Memory B cell (primary cell): ENCODE results near the gene NRXN3.

Source experiments
- ATAC-seq: fragments of 150-1000 bp; cut with Tn5 transposase; 2 replicates; pipeline ENCODE4 v1.10.0; 2021; ENCODE audit warnings: low read depth, mild to moderate bottlenecking, moderate library complexity
- DNase-seq, 2 donors: peaks; one replicate each; pipeline ENCODE4 v3.0.0; 2022; ENCODE audit warnings: low spot score in 2 of 2
- H3K27ac Mint-ChIP-seq: one replicate; pipeline ENCODE4 v1.8.0; 2022; ENCODE audit warnings: mild to moderate bottlenecking, moderate library complexity, mixed read lengths
- H3K27me3 Mint-ChIP-seq: one replicate; pipeline ENCODE4 v1.8.0; 2022; ENCODE audit warnings: mixed read lengths
- H3K36me3 Mint-ChIP-seq: one replicate; pipeline ENCODE4 v1.8.0; 2022; ENCODE audit warnings: mild to moderate bottlenecking, mixed read lengths
- H3K4me1 Mint-ChIP-seq: one replicate; pipeline ENCODE4 v1.8.0; 2022; ENCODE audit warnings: mixed read lengths
- H3K4me3 Mint-ChIP-seq: one replicate; pipeline ENCODE4 v1.8.0; 2022; ENCODE audit warnings: mild to moderate bottlenecking, moderate library complexity, mixed read lengths
- H3K9me3 Mint-ChIP-seq: one replicate; pipeline ENCODE4 v1.8.0; 2022; ENCODE audit warnings: mixed read lengths

NRXN3 gene

GRCh38 chr14:79576424-79576823, 1406.3 kb downstream of the NRXN3 start:
- H3K4me1 Mint-ChIP-seq = no peaks in the 10 kb centered on the region
- H3K9me3 Mint-ChIP-seq = peaks cover 3% of the 10 kb centered on the region
- H3K27ac Mint-ChIP-seq = no peak overlapping the region
- DNase-seq = no peak
- no peaks in the 10 kb centered on the region for H3K36me3 Mint-ChIP-seq
- no peak for ATAC-seq
- H3K4me3 Mint-ChIP-seq = no peak overlapping the region
- no peaks in the 10 kb centered on the region for H3K27me3 Mint-ChIP-seq

GRCh38 chr14:79578470-79578869, 1408.3 kb downstream of the NRXN3 start:
- Mint-ChIP-seq H3K4me1 (no peaks in the 10 kb centered on the region), H3K9me3 (peaks cover 3% of the 10 kb centered on the region), H3K4me3 (no peak overlapping the region), H3K27ac (no peak overlapping the region), H3K27me3 (no peaks in the 10 kb centered on the region), H3K36me3 (no peaks in the 10 kb centered on the region)
- no peak for DNase-seq
- no peak for ATAC-seq

- Mint-ChIP-seq H3K9me3 (peaks cover 5% of the 10 kb centered on the region), H3K27me3 (no peaks in the 10 kb centered on the region), H3K36me3 (no peaks in the 10 kb centered on the region), H3K4me1 (no peaks in the 10 kb centered on the region), H3K4me3 (no peak overlapping the region), H3K27ac (no peak overlapping the region)
- no peak for DNase-seq
- ATAC-seq = no peak
Observed at GRCh38 chr14:79580414-79580813, 1410.2 kb downstream of the NRXN3 start.

- no peak overlapping the region for H3K27ac Mint-ChIP-seq
- peaks cover 5% of the 10 kb centered on the region for H3K9me3 Mint-ChIP-seq
- no peak overlapping the region for H3K4me3 Mint-ChIP-seq
- H3K36me3 Mint-ChIP-seq = no peaks in the 10 kb centered on the region
- no peaks in the 10 kb centered on the region for H3K27me3 Mint-ChIP-seq
- DNase-seq (no peak), ATAC-seq (no peak)
- H3K4me1 Mint-ChIP-seq = no peaks in the 10 kb centered on the region
Observed at GRCh38 chr14:79580906-79581305, 1410.7 kb downstream of the NRXN3 start.

GRCh38 chr14:79581912-79582576, 1411.9 kb downstream of the NRXN3 start:
- H3K27ac Mint-ChIP-seq = no peak overlapping the region
- H3K4me3 Mint-ChIP-seq = no peak overlapping the region
- H3K36me3 Mint-ChIP-seq = no peaks in the 10 kb centered on the region
- H3K27me3 Mint-ChIP-seq = no peaks in the 10 kb centered on the region
- peaks cover 5% of the 10 kb centered on the region for H3K9me3 Mint-ChIP-seq
- H3K4me1 Mint-ChIP-seq = no peaks in the 10 kb centered on the region
- no peak for DNase-seq
- ATAC-seq = no peak

- no peaks in the 10 kb centered on the region for H3K4me1 Mint-ChIP-seq
- ATAC-seq (no peak), DNase-seq (no peak)
- H3K27me3 Mint-ChIP-seq = no peaks in the 10 kb centered on the region
- no peaks in the 10 kb centered on the region for H3K36me3 Mint-ChIP-seq
- H3K9me3 Mint-ChIP-seq = peaks cover 5% of the 10 kb centered on the region
- H3K27ac Mint-ChIP-seq = no peak overlapping the region
- no peak overlapping the region for H3K4me3 Mint-ChIP-seq
Observed at GRCh38 chr14:79583738-79584408, 1413.7 kb downstream of the NRXN3 start.

- Mint-ChIP-seq H3K27me3 (no peaks in the 10 kb centered on the region), H3K4me1 (no peaks in the 10 kb centered on the region), H3K9me3 (peaks cover 5% of the 10 kb centered on the region), H3K4me3 (no peak overlapping the region), H3K36me3 (no peaks in the 10 kb centered on the region), H3K27ac (no peak overlapping the region)
- DNase-seq = no peak
- no peak for ATAC-seq
Observed at GRCh38 chr14:79584679-79585078, 1414.5 kb downstream of the NRXN3 start.

- Mint-ChIP-seq H3K4me3 (no peak overlapping the region), H3K27ac (no peak overlapping the region), H3K36me3 (no peaks in the 10 kb centered on the region), H3K27me3 (no peaks in the 10 kb centered on the region), H3K4me1 (no peaks in the 10 kb centered on the region), H3K9me3 (peaks cover 7% of the 10 kb centered on the region)
- ATAC-seq (no peak), DNase-seq (no peak)
Observed at GRCh38 chr14:79585845-79586244, 1415.7 kb downstream of the NRXN3 start.

GRCh38 chr14:79586416-79586815, 1416.2 kb downstream of the NRXN3 start:
- DNase-seq (no peak), ATAC-seq (no peak)
- H3K9me3 Mint-ChIP-seq = peaks cover 6% of the 10 kb centered on the region
- no peak overlapping the region for H3K27ac Mint-ChIP-seq
- H3K27me3 Mint-ChIP-seq = no peaks in the 10 kb centered on the region
- no peaks in the 10 kb centered on the region for H3K36me3 Mint-ChIP-seq
- H3K4me3 Mint-ChIP-seq = no peak overlapping the region
- H3K4me1 Mint-ChIP-seq = no peaks in the 10 kb centered on the region

GRCh38 chr14:79586989-79587598, 1416.9 kb downstream of the NRXN3 start:
- DNase-seq (no peak), ATAC-seq (no peak)
- H3K4me1 Mint-ChIP-seq = no peaks in the 10 kb centered on the region
- no peak overlapping the region for H3K27ac Mint-ChIP-seq
- no peaks in the 10 kb centered on the region for H3K36me3 Mint-ChIP-seq
- H3K9me3 Mint-ChIP-seq = peaks cover 6% of the 10 kb centered on the region
- no peak overlapping the region for H3K4me3 Mint-ChIP-seq
- no peaks in the 10 kb centered on the region for H3K27me3 Mint-ChIP-seq

- DNase-seq (no peak), ATAC-seq (no peak)
- Mint-ChIP-seq H3K27me3 (no peaks in the 10 kb centered on the region), H3K27ac (no peak overlapping the region), H3K36me3 (no peaks in the 10 kb centered on the region), H3K4me1 (no peaks in the 10 kb centered on the region), H3K9me3 (peaks cover 6% of the 10 kb centered on the region), H3K4me3 (no peak overlapping the region)
Observed at GRCh38 chr14:79587875-79588274, 1417.7 kb downstream of the NRXN3 start.

- no peak for DNase-seq
- H3K4me3 Mint-ChIP-seq = no peak overlapping the region
- H3K36me3 Mint-ChIP-seq = no peaks in the 10 kb centered on the region
- H3K4me1 Mint-ChIP-seq = no peaks in the 10 kb centered on the region
- no peaks in the 10 kb centered on the region for H3K27me3 Mint-ChIP-seq
- no peak for ATAC-seq
- peaks cover 6% of the 10 kb centered on the region for H3K9me3 Mint-ChIP-seq
- no peak overlapping the region for H3K27ac Mint-ChIP-seq
Observed at GRCh38 chr14:79588398-79588797, 1418.2 kb downstream of the NRXN3 start.

GRCh38 chr14:79596551-79596950, 1426.4 kb downstream of the NRXN3 start:
- H3K27ac Mint-ChIP-seq = no peak overlapping the region

GRCh38 chr14:79597566-79597965, 1427.4 kb downstream of the NRXN3 start:
- H3K4me1 Mint-ChIP-seq = no peaks in the 10 kb centered on the region

More at GRCh38 chr14:79596551-79596950, 1426.4 kb downstream of the NRXN3 start:
- DNase-seq (no peak), ATAC-seq (no peak)
- Mint-ChIP-seq H3K4me1 (no peaks in the 10 kb centered on the region), H3K27me3 (no peaks in the 10 kb centered on the region), H3K9me3 (peaks cover 4% of the 10 kb centered on the region), H3K4me3 (no peak overlapping the region), H3K36me3 (no peaks in the 10 kb centered on the region)

More at GRCh38 chr14:79597566-79597965, 1427.4 kb downstream of the NRXN3 start:
- Mint-ChIP-seq H3K27ac (no peak overlapping the region), H3K36me3 (no peaks in the 10 kb centered on the region), H3K27me3 (no peaks in the 10 kb centered on the region), H3K9me3 (peaks cover 4% of the 10 kb centered on the region), H3K4me3 (no peak overlapping the region)
- ATAC-seq (no peak), DNase-seq (no peak)
